B cell (primary cell): ENCODE measurements around the gene CCDC85A. TPM values are rescaled to one million over a fixed set of nuclear protein-coding genes. Genes with fewer than 3 reads are reported as not detected.

ENCODE experiments used
- ATAC-seq: fragments of 200-7000 bp; cut with Tn5 transposase; one replicate; pipeline ENCODE4 v1.10.0; 2021; ENCODE audit warnings: low read depth, mild to moderate bottlenecking, moderate number of reproducible peaks, moderate library complexity
- CTCF ChIA-PET: fragments of 350-600 bp; sonication (Branson Sonifier 250); formaldehyde crosslinking; loops from one replicate; lab custom pipeline; 2021; ENCODE audit warnings: antibody characterized with exemption, inconsistent platforms; lab: Charles Lee
- POLR2A ChIA-PET: fragments of 350-600 bp; sonication (Branson Sonifier 250); formaldehyde crosslinking; loops from one replicate; lab custom pipeline; 2021; ENCODE audit warnings: antibody characterized with exemption; lab: Charles Lee
- DNase-seq: peaks from one replicate; pipeline ENCODE4 v3.0.0; 2013
- H2AFZ ChIP-seq: 2 replicates; pipeline ENCODE4 v1.6.1; 2012; ENCODE audit warnings: mild to moderate bottlenecking, low read depth, low read length; ENCODE audit not compliant: insufficient read depth, poor library complexity, severe bottlenecking
- H3K27ac ChIP-seq, 2 donors: 1 replicate in 1 of 2; 2 replicates in 1 of 2; pipeline ENCODE4 v1.5.1; 2012 to 2013; ENCODE audit warnings: low read length in 2 of 2, mild to moderate bottlenecking in 2 of 2, moderate library complexity in 1 of 2
- H3K27me3 ChIP-seq, 4 experiments: fragments of 200-600 bp in 1 of 4; sonication (generic) in 1 of 4; replicated peaks in 1 of 4; 1 replicate in 2 of 4; 2 replicates in 2 of 4; pipeline versions ENCODE4 v1.6.1 to v1.7.0; 2013 to 2016; ENCODE audit warnings: low read length in 3 of 4, mild to moderate bottlenecking in 2 of 4, mixed read lengths in 1 of 4, moderate library complexity in 1 of 4; ENCODE audit not compliant: insufficient read depth in 4 of 4, control insufficient read depth in 3 of 4; ENCODE audit errors: control extremely low read depth in 1 of 4
- H3K36me3 ChIP-seq, 2 experiments: replicated peaks in 1 of 2; 1 replicate in 1 of 2; 2 replicates in 1 of 2; pipeline versions ENCODE4 v1.6.1 to v1.7.1; 2013; ENCODE audit warnings: low read length in 1 of 2; ENCODE audit not compliant: insufficient read depth in 2 of 2, control insufficient read depth in 1 of 2; ENCODE audit errors: control extremely low read depth in 1 of 2, extremely low read depth in 1 of 2
- H3K4me1 ChIP-seq, 2 donors: fragments of 200-600 bp in 1 of 2; sonication (generic) in 1 of 2; 1 replicate in 1 of 2; 2 replicates in 1 of 2; pipeline versions ENCODE4 v1.5.1 to v1.6.1; 2013 to 2017; ENCODE audit warnings: low read length in 2 of 2; ENCODE audit not compliant: control insufficient read depth in 2 of 2, insufficient read depth in 2 of 2
- H3K4me2 ChIP-seq: replicated peaks from 2 replicates; pipeline ENCODE3; 2012; ENCODE audit warnings: mild to moderate bottlenecking, low read depth, low read length; ENCODE audit not compliant: poor library complexity, severe bottlenecking
- H3K4me3 ChIP-seq, 5 experiments: fragments of 200-600 bp in 1 of 5; sonication (generic) in 1 of 5; 1 replicate in 3 of 5; 2 replicates in 2 of 5; pipeline versions ENCODE4 v1.5.1 to v1.7.0; 2011 to 2016; ENCODE audit warnings: low read length in 4 of 5, mild to moderate bottlenecking in 4 of 5, low read depth in 2 of 5, control low read depth in 1 of 5, moderate library complexity in 1 of 5; ENCODE audit not compliant: insufficient read depth in 1 of 5; ENCODE audit errors: control extremely low read depth in 1 of 5, extremely low read depth in 1 of 5
- H3K79me2 ChIP-seq: fragments of 200-600 bp; sonication (generic); one replicate; pipeline ENCODE4 v1.6.0; 2016; ENCODE audit warnings: low read length; ENCODE audit not compliant: control insufficient read depth, insufficient read depth
- H3K9ac ChIP-seq: fragments of 200-600 bp; sonication (generic); 2 replicates; pipeline ENCODE4 v1.6.1; 2017; ENCODE audit warnings: mild to moderate bottlenecking, low read length, moderate library complexity
- H3K9me3 ChIP-seq, 3 donors: one replicate each; pipeline versions ENCODE4 v1.6.1 to v1.7.1; 2013; ENCODE audit warnings: low read length in 2 of 3; ENCODE audit not compliant: control insufficient read depth in 2 of 3, insufficient read depth in 1 of 3; ENCODE audit errors: control extremely low read depth in 1 of 3
- H4K20me1 ChIP-seq: 2 replicates; pipeline ENCODE4 v1.6.0; 2012; ENCODE audit warnings: mild to moderate bottlenecking, low read length; ENCODE audit not compliant: insufficient read depth, control insufficient read depth, poor library complexity, severe bottlenecking
- H3K27ac Mint-ChIP-seq: one replicate; pipeline ENCODE4 v1.8.0; 2021; ENCODE audit warnings: mixed read lengths
- H3K27me3 Mint-ChIP-seq: one replicate; pipeline ENCODE4 v1.8.0; 2021; ENCODE audit warnings: mixed read lengths
- H3K4me1 Mint-ChIP-seq: one replicate; pipeline ENCODE4 v1.8.0; 2021; ENCODE audit warnings: mixed read lengths
- H3K4me3 Mint-ChIP-seq: one replicate; pipeline ENCODE4 v1.8.0; 2021; ENCODE audit warnings: mixed read lengths
- H3K9me3 Mint-ChIP-seq: one replicate; pipeline ENCODE4 v1.8.0; 2022; ENCODE audit warnings: mixed read lengths; ENCODE audit not compliant: insufficient read depth
- EZH2 ChIP-seq: IDR thresholded peaks from 2 replicates; pipeline ENCODE4 v1.6.1; 2012; ENCODE audit warnings: borderline replicate concordance, low read depth, mild to moderate bottlenecking, moderate library complexity, low read length; ENCODE audit not compliant: insufficient read depth, poor library complexity, severe bottlenecking
- WGBS: methylation state at CpG from one replicate; pipeline ENCODE4 v1.1.5; 2013; ENCODE audit warnings: missing lambda C conversion rate; ENCODE audit not compliant: insufficient coverage; 5-methylcytosine and 5-hydroxymethylcytosine counted together
- intact Hi-C: fragments of 100-400 bp; cut with micrococcal nuclease; formaldehyde crosslinking; loops from one replicate; pipeline ENCODE4 v1.10.0; 2022
- polyA plus RNA-seq: library from polyadenylated mRNA; depleted of rRNA; stranded (reverse); fragments of >200 nt; gene quantifications from 2 replicates; pipeline ENCODE4 v1.2.3, GENCODE V29; 2012
- total RNA-seq, 2 donors: library from RNA; stranded (reverse); fragments of 120-200 nt in 1 of 2; gene quantifications; 1 replicate in 1 of 2; 2 replicates in 1 of 2; pipeline versions ENCODE4 v1.2.3 to v1.2.4, GENCODE V29; 2013 to 2022
- TF ChIP-seq, protein P1 (sequence below): fragments of 200-600 bp; IDR thresholded peaks from one replicate; pipeline ENCODE4 v1.8.0; 2022; ENCODE audit warnings: antibody characterized with exemption, mild to moderate bottlenecking

The CCDC85A gene
- total and polyA plus RNA-seq, 2 donors (not counting 1 experiment from before 2014, with no cell fraction given): 0.15 TPM; not detected in 1

DNA sequence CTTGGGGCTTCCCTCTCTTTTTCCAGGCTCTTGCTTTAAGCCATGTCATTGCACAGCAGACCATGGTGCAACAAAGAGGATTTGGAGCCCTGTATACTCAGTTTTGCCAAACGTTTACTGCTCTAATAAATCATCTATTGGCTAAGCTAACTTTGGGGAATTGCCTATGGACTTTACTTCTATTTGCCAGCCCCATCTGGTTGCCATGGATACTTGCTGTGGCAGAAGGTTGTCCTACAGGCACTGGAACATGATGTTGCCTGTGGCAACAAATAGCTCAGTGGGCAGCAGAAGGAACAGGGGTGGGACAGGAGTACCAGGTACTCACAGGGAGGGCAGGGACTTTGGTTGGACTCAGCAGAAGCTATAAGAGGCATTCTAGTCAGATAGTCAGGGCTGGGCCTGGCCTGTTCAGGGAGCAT, 129.7 kb downstream of the CCDC85A start:
- H3K4me1 ChIP-seq: no peaks in the 10 kb centered on the region
- H3K36me3 ChIP-seq: no peaks in the 10 kb centered on the region
- no peak overlapping the region for H3K4me3 Mint-ChIP-seq
- no peaks in the 10 kb centered on the region for H3K27me3 Mint-ChIP-seq
- H3K27me3 ChIP-seq: no peaks in the 10 kb centered on the region
- H3K9ac ChIP-seq: no peak overlapping the region
- intact Hi-C loops: no loop called here
- no peaks in the 10 kb centered on the region for H3K79me2 ChIP-seq
- POLR2A ChIA-PET: no interaction called here
- no peaks in the 10 kb centered on the region for H3K4me1 Mint-ChIP-seq
- H3K4me2 ChIP-seq: no peak overlapping the region
- 57% methylated on average over 1 of the region's 1 CpG for WGBS
- H4K20me1 ChIP-seq: no peaks in the 10 kb centered on the region
- DNase-seq (no peak), ATAC-seq (no peak)
- H3K27ac ChIP-seq: no peak overlapping the region
- TF ChIP-seq EZH2: no peak
- TF ChIP-seq, protein P1, sequence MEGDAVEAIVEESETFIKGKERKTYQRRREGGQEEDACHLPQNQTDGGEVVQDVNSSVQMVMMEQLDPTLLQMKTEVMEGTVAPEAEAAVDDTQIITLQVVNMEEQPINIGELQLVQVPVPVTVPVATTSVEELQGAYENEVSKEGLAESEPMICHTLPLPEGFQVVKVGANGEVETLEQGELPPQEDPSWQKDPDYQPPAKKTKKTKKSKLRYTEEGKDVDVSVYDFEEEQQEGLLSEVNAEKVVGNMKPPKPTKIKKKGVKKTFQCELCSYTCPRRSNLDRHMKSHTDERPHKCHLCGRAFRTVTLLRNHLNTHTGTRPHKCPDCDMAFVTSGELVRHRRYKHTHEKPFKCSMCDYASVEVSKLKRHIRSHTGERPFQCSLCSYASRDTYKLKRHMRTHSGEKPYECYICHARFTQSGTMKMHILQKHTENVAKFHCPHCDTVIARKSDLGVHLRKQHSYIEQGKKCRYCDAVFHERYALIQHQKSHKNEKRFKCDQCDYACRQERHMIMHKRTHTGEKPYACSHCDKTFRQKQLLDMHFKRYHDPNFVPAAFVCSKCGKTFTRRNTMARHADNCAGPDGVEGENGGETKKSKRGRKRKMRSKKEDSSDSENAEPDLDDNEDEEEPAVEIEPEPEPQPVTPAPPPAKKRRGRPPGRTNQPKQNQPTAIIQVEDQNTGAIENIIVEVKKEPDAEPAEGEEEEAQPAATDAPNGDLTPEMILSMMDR: no peak
- no peak overlapping the region for H2AFZ ChIP-seq
- no peaks in the 10 kb centered on the region for H3K9me3 Mint-ChIP-seq
- no peak overlapping the region for H3K4me3 ChIP-seq
- no peak overlapping the region for H3K27ac Mint-ChIP-seq
- CTCF ChIA-PET: no interaction called here
- H3K9me3 ChIP-seq: no peaks in the 10 kb centered on the region

GRCh38 chr2:56314371-56314770, 130.6 kb downstream of the CCDC85A start:
- Mint-ChIP-seq H3K4me1 (no peaks in the 10 kb centered on the region), H3K27ac (no peak overlapping the region), H3K9me3 (no peaks in the 10 kb centered on the region), H3K4me3 (no peak overlapping the region), H3K27me3 (no peaks in the 10 kb centered on the region)
- H3K27me3 ChIP-seq: no peaks in the 10 kb centered on the region
- no peaks in the 10 kb centered on the region for H3K79me2 ChIP-seq
- WGBS: no CpG with 5 or more reads among the region's 1 CpG
- no peaks in the 10 kb centered on the region for H3K4me1 ChIP-seq
- no peak for DNase-seq
- no peak overlapping the region for H2AFZ ChIP-seq
- H3K4me3 ChIP-seq: no peak overlapping the region
- no peaks in the 10 kb centered on the region for H3K36me3 ChIP-seq
- H3K27ac ChIP-seq: no peak overlapping the region
- no peak overlapping the region for H3K9ac ChIP-seq
- no peaks in the 10 kb centered on the region for H3K9me3 ChIP-seq
- no peak overlapping the region for H3K4me2 ChIP-seq
- H4K20me1 ChIP-seq: no peaks in the 10 kb centered on the region
- ChIA-PET CTCF (no interaction called here), POLR2A (no interaction called here)
- intact Hi-C loops: no loop called here
- ATAC-seq: no peak
- TF ChIP-seq EZH2: no peak
- TF ChIP-seq, protein P1: no peak
